Left lung (tissue), 10 donors: ENCODE data around the gene TRIM9. TPM values are rescaled to one million over a fixed set of nuclear protein-coding genes. Genes with fewer than 3 reads are reported as not detected.
A peak's percentile ranks its signal among the peaks of the same experiment; 100 is the strongest.

Experiments used
- ATAC-seq: fragments of 200-7000 bp; cut with Tn5 transposase; one replicate; pipeline ENCODE4 v1.9.1; 2020; ENCODE audit warnings: moderate library complexity
- DNase-seq, 4 donors: peaks; one replicate each; pipeline ENCODE4 v3.0.0-alpha.2; 2013 to 2020
- H3K27ac ChIP-seq, 2 donors: fragments of 200-600 bp; sonication (generic) in 1 of 2; one replicate each; pipeline versions ENCODE4 v1.5.0 to v1.8.0; 2020 to 2021
- H3K27me3 ChIP-seq, 2 donors: fragments of 200-600 bp; sonication (generic) in 1 of 2; one replicate each; pipeline versions ENCODE4 v1.5.0 to v1.8.0; 2020 to 2021
- H3K36me3 ChIP-seq, 2 donors: fragments of 200-600 bp; sonication (generic) in 1 of 2; one replicate each; pipeline versions ENCODE4 v1.5.0 to v1.8.0; 2020 to 2021
- H3K4me1 ChIP-seq, 2 donors: fragments of 200-600 bp; one replicate each; pipeline ENCODE4 v1.8.0; 2021
- H3K4me3 ChIP-seq, 2 donors: fragments of 200-600 bp; sonication (generic) in 1 of 2; one replicate each; pipeline versions ENCODE4 v1.5.0 to v1.8.0; 2020 to 2021; ENCODE audit warnings: mild to moderate bottlenecking in 1 of 2
- H3K9me3 ChIP-seq, 2 donors: fragments of 200-600 bp; sonication (generic) in 1 of 2; one replicate each; pipeline versions ENCODE4 v1.5.0 to v1.8.0; 2020 to 2021
- CTCF ChIP-seq, 2 donors: fragments of 200-600 bp; sonication (generic) in 1 of 2; IDR thresholded peaks; one replicate each; pipeline versions ENCODE4 v1.5.0 to v1.8.0; 2021; ENCODE audit warnings: antibody characterized with exemption in 2 of 2
- intact Hi-C, 2 donors: fragments of 100-400 bp; cut with DNase I; formaldehyde crosslinking; loops; one replicate each; pipeline versions ENCODE4 v1.11.2 to v1.14.2; 2022
- polyA plus RNA-seq, 6 donors: library from polyadenylated mRNA; unstranded; fragments of 120-200 nt; gene quantifications; one replicate each; pipeline ENCODE4 v1.2.1, GENCODE V29; 2013; ENCODE audit not compliant: insufficient read length in 6 of 6
- total RNA-seq, 2 donors: library from RNA; stranded (reverse); fragmentation: NEBNext Ultra II Directional; extraction: Animal tissue kit (Norgen Biotek cat#: 25700); gene quantifications; one replicate each; pipeline ENCODE4 v1.2.1, GENCODE V29; 2021
- donor health status: DM: no; HTN: yes; CAD: no.
- donor health status: DM: no; HTN: no; CAD: no.

Gene TRIM9
- total and polyA plus RNA-seq, 8 donors, result 0.47 to 1.4 (median 1.0) TPM

- DNase-seq (no peak), ATAC-seq (no peak)
- H3K4me1 ChIP-seq, result peaks cover 0 to 5% of the 10 kb centered on the region in 2 donors
- H3K36me3 ChIP-seq, result no peaks in the 10 kb centered on the region
- H3K27ac ChIP-seq, result peak overlapping the region in 1 of 2 donors; percentile 7
- H3K4me3 ChIP-seq, result no peak overlapping the region
- no peak for TF ChIP-seq CTCF (IDR thresholded peaks at IDR 0.05)
- intact Hi-C loops, result no loop called here
- no peaks in the 10 kb centered on the region for H3K9me3 ChIP-seq
- H3K27me3 ChIP-seq, result no peaks in the 10 kb centered on the region
Observed at GRCh38 chr14:51138404-51139103, 43.6 kb upstream of the TRIM9 start.

- TF ChIP-seq CTCF (IDR thresholded peaks at IDR 0.05), result no peak
- no peak overlapping the region for H3K4me3 ChIP-seq
- no peak for DNase-seq
- no peaks in the 10 kb centered on the region for H3K4me1 ChIP-seq
- ATAC-seq, result no peak
- H3K27ac ChIP-seq, result no peak overlapping the region
- H3K36me3 ChIP-seq, result no peaks in the 10 kb centered on the region
- intact Hi-C loops, result no loop called here
- no peaks in the 10 kb centered on the region for H3K27me3 ChIP-seq
- peaks cover 0 to 3% of the 10 kb centered on the region in 2 donors for H3K9me3 ChIP-seq
Observed at GRCh38 chr14:51131516-51131915, 36.6 kb upstream of the TRIM9 start.

GRCh38 chr14:51129130-51129529, 34.2 kb upstream of the TRIM9 start:
- no peak for ATAC-seq
- intact Hi-C loops, result no loop called here
- no peak for TF ChIP-seq CTCF (IDR thresholded peaks at IDR 0.05)

GRCh38 chr14:51124029-51124428, 29.1 kb upstream of the TRIM9 start:
- no peak overlapping the region for H3K4me3 ChIP-seq
- ATAC-seq, result no peak
- no peaks in the 10 kb centered on the region for H3K36me3 ChIP-seq
- no peaks in the 10 kb centered on the region for H3K4me1 ChIP-seq
- H3K27me3 ChIP-seq, result no peaks in the 10 kb centered on the region
- no peaks in the 10 kb centered on the region for H3K9me3 ChIP-seq
- no peak overlapping the region for H3K27ac ChIP-seq
- no peak for DNase-seq
- TF ChIP-seq CTCF (IDR thresholded peaks at IDR 0.05), result no peak
- intact Hi-C loops, result no loop called here

More at GRCh38 chr14:51129130-51129529, 34.2 kb upstream of the TRIM9 start:
- Histone ChIP-seq H3K27me3 (no peaks in the 10 kb centered on the region), H3K4me3 (no peak overlapping the region), H3K4me1 (no peaks in the 10 kb centered on the region), H3K9me3 (peaks cover 0 to 3% of the 10 kb centered on the region in 2 donors), H3K36me3 (no peaks in the 10 kb centered on the region), H3K27ac (no peak overlapping the region)
- DNase-seq, result no peak

- Histone ChIP-seq H3K27ac (no peak overlapping the region), H3K36me3 (no peaks in the 10 kb centered on the region), H3K4me3 (no peak overlapping the region), H3K4me1 (no peaks in the 10 kb centered on the region), H3K9me3 (no peaks in the 10 kb centered on the region), H3K27me3 (no peaks in the 10 kb centered on the region)
- DNase-seq (no peak), ATAC-seq (no peak)
- no peak for TF ChIP-seq CTCF (IDR thresholded peaks at IDR 0.05)
- intact Hi-C loops, result no loop called here
Observed at GRCh38 chr14:51121096-51121495, 26.2 kb upstream of the TRIM9 start.
